Astrocyte of the hippocampus (primary cell): ENCODE measurements around the gene DGKD.
"Not testable (repeated sequence)": the region's sequence is repeated elsewhere in the genome, so short reads cannot be mapped to it uniquely, and the experiment has no call there.

Source experiments
- DNase-seq: peaks from one replicate; pipeline ENCODE4 v3.0.0; 2011; ENCODE audit warnings: low read depth, low spot score

DGKD gene

DNA sequence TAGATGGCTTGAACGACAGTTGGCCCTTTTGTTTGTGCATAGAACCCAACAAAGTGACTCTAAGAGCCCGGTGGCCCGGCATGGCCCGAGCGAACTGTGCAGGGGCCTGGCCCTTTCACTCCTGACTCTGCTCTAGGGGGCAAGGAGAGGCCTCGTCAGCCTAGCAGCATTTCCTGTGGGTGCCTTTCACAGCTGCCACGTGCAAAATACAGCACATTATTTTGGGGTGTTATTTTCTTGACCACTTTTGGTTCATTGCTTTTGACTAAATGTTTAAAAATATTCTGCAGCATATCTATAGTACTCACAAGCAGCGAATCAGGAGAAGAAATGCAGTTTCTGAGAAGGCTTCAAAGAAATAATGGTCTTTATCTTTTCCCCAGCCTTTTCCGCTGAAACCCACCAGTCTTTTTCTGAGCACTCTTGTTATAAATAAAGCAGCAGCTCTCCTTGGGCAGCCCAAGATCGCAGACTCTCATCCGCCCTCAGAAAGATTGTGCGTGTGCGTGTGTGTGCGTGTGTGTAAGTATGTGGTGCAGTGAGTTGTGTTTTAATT is 31.3 kb downstream of the DGKD start:
- DNase-seq = no peak

DNA sequence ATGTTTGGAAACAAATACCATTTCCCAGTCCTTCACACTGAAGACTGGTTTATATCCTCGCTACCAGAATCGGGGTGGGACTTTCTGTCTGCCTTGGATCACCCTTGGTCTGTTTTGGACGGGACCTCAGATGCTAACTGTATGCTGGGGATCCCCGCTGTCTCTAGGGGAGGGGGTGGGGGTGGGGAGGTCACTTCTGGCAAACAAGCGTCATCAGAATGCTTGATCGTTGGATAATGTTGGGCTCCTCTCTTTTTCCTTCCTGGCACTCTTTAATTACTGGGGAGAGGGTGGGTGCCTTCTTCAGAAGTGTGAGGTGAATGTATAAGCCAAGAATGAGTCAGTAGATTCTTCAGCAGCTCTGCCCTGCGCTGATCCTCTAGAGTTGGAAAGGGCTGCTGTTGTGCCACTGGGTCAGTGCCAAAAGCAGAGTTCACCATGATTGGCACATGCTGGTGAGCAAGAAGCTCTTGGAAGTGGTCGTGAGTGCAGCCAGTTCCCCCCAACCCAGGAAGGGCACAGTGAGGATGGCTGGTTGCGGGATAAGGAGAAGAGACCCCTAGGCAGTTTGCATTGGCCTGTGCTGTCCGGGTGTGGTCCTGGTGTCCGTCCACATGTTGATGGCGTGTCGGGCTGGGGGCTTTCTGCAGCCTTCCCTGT is 32.2 kb downstream of the DGKD start:
- DNase-seq = peak; percentile 68

DNA sequence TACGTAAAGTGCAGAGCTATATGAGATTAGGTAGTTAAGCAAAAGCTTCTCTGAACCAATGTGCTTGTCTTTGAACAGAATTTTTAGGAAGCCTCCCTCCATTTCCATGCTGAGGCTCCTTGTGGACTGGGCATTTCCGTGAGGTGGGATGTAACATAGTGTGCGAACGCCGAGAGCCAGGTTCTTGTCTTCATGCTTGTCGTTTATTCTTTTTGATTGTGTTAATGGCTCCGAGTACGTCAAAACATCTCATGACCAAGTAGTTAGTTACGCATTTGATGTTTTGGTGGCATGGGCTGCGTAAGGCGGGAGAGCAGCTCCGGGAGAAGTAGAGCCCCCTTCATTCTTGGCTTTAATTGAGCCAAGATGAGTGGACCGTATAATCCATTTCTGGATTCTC is 32.9 kb downstream of the DGKD start:
- DNase-seq = no peak

DNA sequence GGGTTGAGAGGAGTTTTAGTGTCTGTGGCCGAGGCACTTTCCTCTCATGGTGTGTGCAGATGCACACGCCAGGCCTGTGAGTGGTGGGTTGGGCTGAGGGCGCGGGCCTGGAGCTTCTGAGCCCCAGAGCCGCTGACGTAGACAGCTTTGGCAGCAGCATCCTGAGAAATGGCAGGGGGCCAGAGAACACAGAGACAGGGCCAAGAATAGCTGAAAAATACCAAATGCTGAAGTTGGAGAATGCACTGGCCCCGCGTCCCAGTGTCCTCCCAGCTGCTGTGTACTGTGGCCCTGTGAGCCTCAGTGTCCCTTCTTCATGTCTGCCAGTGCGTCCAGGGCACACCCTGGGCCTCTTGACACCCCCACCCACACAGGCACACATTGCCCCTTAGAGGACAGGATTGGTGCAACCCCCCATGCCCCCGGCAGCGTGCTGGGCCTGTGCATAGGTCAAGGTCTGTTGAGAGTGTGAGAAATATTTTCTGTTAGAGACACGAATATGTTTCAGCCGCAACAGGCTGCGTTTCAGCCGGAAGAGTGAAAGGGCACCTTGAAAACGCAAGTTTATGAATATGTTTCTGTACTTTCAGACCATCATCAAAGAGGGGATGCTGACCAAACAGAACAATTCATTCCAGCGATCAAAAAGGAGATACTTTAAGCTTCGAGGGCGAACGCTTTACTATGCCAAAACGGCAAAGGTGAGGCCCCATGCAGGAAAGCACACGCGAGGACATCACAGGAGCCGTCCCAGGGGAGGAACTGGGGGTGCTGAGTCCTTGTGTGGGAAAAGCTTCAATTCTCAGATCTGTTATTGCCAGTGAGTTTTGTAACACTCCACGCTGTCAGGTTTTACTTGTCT is 33.6 kb downstream of the DGKD start:
- DNase-seq = peak; percentile 99

DNA sequence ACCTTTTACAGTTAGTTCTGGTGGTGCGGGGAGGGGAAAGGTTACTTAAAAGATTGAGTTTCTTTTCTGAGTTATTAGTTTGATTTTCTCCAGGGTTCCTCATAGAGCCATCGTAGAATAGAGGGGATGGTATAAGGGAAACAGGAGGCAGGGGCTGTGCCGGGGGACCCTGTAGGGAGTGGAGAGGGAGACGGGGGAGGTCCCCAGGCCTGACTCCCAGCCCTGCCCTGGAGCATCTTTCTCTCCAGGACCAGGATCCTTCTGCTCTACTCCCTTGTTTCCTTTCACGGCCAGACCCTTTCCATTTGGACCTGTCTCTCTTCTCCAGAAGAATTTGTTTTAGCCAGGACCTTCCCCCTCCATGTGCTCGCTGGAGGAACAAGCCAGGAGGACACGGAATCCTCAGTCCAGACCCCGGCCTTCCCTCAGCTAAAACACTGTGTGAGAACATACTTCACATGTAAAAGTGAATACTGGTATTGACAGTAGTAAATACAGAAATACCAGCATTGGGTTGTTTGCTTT is 35.4 kb downstream of the DGKD start:
- no peak for DNase-seq

DNA sequence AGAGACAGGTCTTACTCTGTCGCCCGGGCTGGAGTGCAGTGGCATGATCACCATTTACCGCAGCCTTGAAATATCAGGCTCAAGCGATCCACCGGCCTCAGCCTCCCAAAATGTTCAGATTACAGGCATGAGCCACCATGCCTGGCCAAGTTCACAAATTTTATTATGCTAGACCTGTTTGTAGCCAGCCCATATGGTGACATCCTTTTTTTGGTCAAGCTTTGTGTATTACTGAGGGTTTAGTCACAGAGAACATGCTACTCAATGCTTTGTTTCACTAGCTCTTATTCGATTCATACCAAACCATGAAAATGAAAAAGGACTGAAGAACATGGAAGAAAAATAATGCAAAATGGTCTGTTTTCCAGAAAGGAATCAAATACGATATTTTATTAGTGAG is 41.4 kb downstream of the DGKD start:
- no peak for DNase-seq

DNA sequence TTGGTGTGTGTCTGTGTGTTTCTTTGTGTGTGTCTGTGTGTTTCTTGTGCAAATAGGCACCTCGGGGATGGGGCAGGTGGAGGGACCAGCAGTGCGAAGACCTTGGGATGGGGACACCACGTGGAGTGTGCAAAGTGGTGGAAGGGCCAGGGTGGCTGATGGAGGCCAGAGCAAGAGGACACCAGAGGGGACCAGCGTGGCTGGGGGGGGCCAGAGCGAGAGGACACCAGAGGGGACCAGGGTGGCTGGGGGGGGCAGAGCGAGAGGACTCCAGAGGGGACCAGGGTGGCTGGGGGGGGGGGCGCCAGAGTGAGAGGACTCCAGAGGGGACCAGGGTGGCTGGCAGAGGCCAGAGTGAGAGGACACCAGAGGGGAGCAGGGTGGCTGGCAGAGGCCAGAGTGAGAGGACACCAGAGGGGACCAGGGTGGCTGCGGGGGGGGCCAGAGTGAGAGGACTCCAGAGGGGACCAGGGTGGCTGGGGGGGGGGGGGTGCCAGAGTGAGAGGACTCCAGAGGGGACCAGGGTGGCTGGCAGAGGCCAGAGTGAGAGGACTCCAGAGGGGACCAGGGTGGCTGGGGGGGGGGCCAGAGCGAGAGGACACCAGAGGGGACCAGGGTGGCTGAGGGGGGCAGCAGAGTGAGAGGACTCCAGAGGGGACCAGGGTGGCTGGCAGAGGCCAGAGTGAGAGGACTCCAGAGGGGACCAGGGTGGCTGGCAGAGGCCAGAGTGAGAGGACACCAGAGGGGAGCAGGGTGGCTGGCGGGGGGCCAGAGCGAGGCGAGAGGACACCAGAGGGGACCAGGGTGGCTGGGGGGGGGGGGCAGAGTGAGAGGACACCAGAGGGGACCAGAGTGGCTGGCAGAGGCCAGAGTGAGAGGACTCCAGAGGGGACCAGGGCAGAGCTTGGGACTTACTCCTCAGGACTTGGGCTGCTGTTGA is 42.7 kb downstream of the DGKD start:
- not testable (repeated sequence) for DNase-seq

DNA sequence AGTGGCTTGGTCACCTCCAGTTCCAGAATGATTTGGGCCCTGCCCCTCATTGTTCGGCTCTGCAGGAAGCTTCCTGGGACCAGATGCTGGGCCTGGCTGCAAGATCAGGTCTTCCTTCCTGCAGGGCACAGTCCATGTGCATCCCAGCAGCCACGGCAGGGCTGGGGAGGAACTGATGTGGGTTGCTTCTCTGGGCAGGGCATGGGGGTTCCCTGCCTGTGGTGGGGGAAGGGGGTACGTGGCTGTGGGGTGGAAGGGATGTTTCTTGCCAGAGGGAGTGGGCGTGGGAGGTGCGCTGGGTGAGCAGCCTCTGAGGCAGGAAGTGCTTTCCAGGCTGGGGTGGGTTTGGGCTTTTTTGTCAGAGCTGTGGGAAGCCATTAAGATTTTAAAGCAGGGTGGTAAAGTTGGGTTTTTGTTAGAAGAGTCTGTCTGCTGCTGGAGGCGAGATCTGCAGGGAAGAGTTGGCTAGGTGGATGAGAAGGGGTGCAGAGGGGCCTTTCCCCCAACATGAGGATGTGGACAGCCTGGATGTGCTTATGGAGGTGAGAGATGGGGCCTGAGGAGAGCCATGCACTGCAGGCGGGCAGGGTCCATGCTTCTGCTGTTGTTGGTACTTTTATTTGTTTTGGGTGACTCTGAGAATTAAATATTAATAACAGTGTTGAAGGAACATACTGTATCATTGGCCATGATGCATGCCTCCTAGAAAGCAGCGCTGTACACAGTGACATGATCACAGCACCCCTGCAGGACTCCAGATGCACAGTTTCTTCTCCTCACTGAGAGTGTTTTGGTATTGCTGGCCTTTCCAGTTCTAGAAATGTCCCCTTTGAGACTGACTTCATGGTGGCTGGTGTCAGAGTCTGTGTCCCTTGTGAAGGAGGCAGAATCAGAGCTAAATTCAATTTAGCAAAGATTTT is 45.3 kb downstream of the DGKD start:
- no peak for DNase-seq

DNA sequence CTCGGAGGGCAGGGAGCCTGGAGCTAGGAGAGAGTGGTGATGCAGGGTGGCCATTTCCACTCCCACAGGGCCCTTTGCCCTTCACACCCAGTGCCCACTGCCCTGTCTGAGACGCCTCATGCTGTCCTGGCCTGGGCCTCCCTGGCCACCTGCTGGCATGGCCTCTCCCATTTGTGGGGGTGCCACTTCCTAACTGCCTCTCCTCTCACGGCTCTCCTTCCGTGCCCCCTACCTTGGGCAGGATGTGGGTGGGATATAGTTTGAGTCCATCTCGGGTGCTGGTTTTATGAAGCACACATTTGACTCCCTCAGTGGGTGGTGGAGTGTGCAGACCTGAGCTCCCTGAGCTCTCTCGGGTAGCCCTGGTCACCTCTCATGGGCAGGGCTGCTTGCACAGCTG is 46.0 kb downstream of the DGKD start:
- no peak for DNase-seq

DNA sequence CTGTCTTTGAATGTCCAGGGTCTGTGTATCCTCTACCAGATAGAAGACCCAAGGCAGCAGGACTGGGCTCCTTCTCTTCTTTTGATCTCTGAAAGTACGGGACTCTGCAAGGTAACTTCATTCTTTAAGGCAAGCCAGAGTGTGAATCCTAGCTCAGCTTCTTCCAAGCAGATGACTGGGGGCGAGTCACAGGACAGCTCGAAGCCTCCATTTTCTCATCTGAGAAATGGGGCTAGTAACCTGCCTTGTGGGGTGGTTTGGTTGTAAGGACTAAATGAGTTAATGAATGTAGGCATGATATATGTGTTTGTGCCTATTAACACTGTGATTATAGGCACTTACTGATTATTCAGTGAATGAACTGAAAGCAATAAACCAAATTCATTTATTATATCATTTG is 46.7 kb downstream of the DGKD start:
- no peak for DNase-seq

DNA sequence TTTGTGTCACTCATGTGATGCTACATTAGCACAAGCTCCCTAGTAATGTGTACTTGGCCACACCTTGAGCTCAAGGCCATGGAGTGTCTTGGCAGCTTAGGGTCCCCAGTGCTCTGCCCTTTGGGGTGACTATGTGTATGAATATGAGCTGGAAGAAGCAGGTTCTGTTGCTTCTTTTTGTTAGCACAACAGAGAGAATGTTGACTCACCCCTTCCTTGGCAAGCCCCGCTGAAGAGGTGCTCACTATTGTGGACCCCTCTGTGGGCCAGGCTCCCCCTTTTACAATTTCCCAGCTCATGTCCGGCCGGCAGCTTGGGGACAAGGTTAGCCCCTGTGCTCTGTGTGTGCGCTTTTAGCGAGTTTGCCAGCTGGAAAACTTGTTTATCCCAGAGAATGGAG is 48.1 kb downstream of the DGKD start:
- no peak for DNase-seq

DNA sequence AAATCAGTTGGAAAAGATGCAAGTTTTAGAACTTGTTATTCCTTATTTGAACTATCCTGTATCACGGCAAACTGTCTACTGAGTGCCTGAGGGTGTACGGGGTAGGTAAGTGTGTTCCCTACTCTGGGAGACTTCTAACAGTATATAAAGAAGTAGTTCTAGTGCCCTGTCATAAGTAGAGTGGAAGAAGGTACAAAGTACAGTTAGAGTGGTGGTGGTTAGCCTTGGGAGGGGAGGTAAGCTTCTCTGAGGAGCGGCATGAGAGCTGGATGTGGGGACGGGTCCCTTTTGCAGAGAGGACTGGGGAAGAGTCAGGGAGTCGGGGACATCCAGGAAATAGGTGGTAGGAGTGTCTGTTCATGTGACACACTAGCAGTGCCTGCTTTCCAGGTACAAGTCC is 48.5 kb downstream of the DGKD start:
- no peak for DNase-seq

DNA sequence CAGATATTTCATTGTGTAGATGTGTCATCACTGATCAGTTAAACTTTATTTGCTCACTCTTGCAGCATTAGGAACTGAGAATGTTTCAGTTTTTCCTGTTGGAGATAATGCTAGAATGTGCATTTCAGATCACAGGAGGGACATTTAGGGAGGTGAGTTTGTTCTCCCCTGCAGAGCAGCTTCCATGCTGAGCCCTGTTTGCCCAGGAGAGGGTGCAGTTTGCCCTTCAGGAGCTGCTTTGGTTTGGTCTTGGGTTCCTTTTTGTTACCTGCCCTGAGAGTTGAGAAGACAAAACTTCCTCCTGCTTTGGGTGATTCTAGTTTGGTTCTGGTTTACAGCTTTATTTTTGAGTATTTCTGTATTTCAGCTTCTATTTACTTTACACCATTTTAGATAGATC is 49.9 kb downstream of the DGKD start:
- peak; percentile 42 for DNase-seq

DNA sequence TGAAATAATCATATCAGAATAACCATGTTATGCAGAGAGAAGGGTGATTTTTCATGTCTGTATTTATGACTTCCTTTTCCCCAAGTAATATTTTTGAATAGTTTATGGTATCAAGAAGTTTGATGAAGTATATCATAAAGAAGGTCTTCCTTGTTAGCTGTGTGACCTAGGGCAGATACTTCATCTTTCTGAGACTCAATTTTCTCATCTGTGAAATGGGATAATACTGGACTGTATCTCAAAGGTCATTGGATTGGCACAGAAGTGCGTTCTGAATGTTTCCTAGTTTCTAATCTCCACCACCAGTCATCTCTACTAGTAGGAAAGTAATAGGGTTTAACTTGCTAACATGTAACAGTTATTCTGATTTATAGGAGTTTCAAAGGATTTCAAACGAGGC is 52.6 kb downstream of the DGKD start:
- no peak for DNase-seq

DNA sequence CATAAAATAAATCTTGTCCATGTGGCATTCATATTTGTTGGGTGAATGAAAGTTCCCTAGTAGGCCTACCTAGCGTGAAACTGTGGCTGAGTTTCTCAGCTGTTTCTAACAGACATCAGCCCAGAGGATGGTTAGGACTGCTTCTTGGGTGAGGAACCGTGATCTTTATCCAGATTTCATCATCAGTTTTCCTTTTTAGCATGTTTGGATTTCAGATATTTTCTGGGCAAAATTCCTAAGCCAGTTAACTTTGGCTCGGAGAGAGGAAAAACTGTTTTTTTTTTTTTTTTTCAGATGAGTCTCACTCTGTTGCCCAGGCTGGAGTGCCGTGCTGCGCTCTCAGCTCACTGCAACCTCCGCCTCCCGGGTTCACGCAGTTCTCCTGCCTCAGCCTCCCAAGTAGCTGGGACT is 53.5 kb downstream of the DGKD start:
- no peak for DNase-seq

DNA sequence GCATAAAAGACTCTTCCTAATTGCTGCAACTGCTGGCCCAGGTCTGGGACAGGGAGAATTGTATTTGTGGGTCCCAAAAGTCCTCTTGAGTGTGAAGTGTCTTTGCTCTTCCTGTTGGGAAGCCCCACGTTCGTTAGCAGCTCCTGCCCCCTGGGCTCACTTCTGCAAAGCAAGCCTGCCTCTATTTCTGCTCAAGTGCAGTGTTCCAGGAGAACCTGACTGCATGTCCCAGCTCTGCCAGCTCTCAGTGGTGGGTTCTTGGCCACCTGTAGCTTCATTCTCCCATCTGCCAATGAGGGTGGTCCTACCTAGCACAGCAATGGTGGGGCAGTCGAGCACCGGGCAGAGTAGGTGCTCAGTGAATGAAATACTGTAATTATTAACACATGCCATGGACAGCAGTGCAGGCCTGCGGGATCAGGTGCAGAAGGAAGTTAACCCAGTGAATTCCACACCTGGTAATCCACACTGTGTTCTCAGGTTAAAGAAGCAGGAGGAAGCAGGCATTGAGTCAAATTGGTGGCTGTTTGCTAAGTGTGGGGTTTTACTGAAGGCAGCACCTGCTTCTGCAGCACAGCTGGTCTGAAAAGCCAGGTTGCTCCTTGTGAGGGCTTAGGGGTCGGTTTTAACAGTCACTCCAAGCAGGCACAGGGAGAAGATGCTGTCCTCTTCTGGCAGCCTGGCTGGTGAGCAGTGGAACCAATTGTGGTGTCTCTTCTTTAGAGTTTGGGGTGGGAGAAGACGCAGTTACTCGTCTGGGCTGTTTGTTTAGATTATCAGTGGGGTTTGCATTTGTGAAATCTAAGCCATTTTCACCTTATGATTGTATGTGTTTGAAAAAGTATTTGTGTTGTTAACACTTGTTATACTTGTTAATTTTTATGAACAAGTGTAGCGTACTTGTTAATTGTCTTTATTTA is 54.3 kb downstream of the DGKD start:
- DNase-seq = no peak

DNA sequence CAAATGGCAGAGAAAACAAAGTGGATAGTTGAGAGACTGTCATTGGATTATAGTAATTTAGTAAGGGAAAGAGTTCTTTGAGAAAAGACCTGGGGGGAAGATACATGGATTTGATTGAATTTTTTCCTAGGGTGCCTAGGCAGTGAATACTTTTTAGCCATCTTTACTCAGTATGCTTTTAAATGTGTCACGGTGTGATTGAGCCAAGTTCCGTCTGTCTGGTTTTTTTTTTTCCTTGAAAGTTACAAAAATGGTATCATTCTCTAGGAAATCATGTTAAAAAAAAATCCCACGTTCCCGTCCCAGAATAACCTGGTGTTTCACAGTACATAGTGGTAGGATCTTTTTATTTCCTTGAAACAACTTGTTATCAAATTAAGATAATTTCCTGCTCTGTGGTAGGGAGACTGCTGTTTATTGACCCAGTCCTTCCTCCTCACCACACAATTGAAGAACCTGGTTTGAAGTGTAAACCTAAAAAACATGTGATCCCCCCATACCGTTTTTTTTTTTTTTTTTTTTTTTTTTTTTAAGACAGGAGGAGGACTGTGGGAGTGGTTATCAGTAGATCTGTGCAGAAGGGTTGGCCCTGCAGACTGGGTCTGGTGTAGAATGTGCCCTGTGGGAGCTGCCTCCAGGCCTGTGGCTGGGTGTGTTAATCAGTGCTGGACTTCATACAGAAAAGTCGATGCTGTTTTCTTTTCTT is 55.1 kb downstream of the DGKD start:
- DNase-seq = no peak

DNA sequence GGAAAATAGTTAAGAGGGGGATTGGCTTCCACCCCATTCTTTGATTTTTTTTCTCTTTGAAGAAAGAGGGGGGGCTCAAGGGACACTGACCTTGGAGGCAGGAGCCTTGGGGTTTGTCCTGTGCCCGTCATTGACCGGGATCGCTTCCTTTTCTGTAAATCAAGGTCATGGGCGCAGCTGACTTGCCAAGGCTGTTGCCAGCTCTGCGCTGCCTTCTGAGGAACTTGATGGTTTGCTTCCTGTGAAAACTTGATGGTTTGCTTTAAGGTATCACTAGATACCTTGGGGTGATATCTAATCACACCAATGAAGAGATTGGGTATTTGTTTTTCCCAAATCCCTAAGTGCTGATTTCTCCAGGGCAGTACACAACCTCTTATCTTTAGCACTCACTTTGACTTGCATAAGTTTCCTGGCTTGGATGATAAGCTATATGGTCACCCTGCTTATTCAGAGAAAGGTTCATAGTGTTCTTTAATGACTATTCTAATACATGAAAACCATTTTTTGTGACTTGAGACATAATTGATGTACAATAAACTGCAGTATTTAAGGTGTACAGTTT is 56.0 kb downstream of the DGKD start:
- no peak for DNase-seq
